Measurements from ENCODE around the gene RND2.
"Not testable (repeated sequence)": the region's sequence is repeated elsewhere in the genome, so short reads cannot be mapped to it uniquely, and the experiment has no call there.

RND2 gene

DNA sequence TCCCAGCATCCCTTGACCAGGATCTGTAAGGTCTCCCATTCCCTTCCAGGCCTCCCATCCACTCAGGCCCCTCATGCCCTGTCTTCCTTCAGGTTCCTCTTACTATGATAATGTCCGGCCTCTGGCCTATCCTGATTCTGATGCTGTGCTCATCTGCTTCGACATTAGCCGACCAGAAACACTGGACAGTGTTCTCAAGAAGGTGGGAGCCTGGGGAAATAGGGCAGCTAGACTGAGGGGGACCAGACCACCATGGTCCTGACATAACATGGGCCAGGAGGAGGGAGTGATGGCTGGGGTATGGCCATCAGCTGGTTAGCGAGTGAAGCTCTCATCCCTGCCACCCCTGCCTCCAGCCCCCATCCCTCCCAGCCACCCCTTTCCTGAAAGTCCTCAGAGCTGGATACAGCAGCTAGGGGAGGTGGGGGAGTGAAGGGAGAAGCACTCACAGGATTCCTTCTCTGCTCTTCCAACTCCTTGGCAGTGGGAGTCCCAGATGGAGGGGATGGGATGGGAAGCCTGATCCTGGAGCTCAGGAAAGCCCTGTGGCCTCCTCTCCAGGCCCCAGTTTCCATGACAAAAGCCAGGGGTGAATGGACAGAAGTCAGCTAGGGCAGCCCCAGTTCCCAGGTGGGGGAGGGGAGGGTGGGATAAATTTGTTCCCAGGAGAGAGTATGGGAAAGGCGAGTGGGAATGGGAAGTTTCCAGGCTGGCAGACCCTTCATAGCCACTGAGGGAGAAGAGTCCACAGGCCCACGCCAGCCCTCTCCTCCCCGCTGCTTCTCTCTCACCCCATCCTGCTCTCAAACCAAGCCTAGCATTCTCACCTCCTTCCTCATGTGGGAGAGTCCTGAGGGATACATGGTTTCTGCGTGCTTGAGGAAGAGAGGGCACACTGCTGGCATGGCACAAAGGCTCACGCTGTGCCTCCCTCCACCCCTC lies 2.3 kb downstream of the RND2 start:
- no peak for DNase-seq

DNA sequence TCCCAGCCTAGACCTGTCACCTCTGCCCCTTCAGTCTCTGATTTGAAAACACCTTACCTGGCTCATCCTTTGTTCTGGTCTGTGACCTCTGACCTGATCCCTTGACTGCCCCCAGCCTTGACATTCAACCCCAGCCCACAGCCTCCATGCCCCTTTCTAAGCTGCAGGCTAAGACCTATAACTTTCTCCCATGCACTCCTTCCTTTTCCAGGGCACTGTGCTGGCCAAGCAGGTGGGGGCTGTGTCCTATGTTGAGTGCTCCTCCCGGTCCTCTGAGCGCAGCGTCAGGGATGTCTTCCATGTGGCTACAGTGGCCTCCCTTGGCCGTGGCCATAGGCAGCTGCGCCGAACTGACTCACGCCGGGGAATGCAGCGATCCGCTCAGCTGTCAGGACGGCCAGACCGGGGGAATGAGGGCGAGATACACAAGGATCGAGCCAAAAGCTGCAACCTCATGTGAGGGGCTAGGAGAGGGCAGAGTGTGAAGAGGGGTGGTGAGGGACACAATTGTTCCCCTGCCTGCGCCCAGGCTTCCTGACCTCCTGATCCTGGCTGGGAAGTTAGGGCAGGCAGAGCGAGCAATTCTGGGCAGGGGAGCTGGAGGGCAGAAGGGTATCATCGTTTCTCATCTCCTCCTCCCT lies 3.3 kb downstream of the RND2 start:
- no peak for DNase-seq

DNA sequence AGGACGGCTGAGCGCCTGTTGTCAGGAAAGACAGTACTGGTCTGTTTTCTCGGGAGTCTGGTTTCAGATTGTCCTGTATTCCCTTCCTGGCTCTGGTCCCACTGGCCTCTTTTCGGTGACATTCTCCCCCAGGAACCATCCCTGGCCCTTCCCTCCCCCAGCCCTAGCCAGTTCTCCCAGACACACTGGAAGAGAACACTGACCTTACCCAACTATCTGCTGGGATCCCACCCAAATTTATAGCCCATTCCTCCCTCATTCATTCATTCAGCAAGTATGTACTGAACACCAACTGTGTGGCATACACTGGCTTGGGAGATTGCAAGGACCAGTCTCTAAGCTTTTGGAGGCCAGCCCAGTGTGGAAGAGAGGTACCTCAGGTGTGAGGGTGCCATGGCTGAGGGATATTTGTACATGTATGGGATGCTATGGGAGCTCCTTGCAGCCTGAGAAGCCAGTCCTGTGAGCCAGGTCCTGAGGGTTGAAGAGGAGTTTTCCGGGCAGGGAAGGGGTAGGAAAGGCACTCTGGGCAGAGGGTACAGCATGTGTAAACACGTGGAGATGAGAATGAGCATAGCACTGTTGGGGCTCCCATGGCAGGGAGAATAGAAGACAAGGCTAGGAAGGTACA lies 5.2 kb downstream of the RND2 start:
- DNase-seq: no peak

DNA sequence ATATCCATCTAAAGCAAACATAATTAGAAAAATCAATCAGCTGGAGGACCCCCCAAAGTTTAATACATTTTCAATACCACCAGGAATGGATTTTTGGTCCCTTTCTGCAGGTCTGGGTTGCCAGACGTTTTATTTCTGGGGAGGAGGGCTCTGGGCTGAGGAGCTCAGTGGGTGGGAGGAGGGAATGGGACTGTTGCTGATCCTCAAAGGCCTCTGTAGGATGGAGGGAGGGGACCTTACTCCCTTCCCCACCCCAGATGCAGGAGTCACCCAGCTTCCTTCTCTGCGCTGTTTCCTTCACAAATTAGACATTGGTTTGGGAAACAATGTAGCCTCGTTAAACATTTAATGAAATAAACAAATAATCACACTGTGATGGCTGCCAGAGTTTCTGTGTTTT lies 6.6 kb downstream of the RND2 start:
- no peak for DNase-seq

DNA sequence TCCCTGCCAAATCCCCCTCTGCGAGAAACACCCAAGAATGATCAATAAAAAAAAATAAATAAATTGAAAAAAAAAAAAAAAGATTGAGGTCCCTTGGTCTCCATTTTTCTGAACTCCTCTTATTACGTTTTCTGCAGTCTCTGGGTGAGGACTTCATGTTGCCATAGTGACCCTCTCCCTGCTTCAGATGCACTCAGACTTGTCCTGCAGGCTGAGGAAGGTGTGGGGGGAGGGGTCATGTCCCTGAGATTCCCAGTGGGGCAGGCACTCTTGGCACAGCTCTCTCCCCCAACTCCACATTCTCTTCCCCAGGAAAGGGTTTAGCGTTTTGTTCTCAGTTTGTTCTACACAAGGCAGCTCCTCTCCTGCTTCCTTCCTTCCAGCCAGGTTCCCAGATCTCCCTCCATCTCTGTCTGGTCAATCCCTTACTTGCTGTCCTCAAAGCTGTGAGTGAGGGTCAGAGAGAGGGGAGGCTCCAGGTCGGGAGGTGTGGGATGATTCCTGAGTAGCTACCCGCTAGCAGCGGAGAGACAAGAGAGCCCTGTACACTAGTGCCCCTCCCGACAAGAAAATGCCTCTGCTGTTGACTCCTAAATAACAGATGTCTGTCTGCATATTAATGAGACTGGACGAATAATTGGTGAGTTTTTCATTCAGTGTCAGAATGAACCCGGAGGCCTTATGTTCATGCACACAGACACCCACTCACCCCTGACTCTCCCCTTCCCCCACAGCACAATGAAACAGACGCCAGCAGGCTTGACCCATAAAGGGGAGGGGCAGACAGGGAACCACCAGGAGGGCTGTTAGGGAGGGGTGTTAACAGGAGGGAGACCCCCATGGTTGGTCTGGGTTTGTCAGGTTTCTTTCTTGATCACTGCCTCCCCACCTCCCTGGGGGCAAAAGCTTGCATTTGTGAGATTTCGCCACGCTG lies 9.2 kb downstream of the RND2 start:
- DNase-seq: peak in 1 of 2 donors; percentile 32

DNA sequence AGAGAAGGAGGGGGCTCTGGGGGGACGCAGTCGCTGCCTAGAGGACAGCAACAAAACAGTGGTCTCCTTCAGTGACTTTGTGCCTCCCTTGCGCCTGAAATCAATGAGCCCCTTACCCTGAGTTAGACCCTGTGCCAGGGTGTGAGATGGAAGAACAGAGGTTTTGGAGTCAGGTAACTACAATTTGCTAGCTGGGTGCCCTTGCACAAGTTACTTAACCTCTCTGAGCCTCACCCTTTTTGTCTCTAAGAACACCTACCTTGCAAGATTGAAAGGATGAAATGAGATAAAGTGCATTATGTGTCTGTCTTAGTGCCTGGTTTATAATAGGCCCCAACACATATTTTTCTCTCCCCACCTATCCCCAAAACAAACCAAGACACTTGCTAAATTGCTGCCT lies 9.9 kb downstream of the RND2 start:
- DNase-seq: no peak

DNA sequence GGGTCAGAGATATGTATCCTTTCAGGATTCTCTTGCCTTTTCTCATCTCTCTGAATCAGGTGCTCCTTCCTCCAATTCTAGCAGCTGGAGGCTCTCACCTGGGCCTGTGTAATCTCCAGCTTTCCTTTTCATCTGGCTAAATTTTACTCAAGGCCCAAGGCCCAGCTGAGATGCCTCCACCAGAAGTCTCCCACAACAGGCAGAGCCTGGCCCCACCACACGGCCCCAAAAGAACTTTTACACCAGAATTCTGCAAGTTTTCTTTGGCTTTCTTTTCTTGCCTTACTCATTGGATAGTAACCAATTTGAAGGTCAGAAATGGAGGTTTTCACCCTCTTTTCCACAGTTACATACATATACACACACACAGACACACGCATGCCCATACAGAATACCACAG lies 14.6 kb downstream of the RND2 start:
- DNase-seq: no peak

DNA sequence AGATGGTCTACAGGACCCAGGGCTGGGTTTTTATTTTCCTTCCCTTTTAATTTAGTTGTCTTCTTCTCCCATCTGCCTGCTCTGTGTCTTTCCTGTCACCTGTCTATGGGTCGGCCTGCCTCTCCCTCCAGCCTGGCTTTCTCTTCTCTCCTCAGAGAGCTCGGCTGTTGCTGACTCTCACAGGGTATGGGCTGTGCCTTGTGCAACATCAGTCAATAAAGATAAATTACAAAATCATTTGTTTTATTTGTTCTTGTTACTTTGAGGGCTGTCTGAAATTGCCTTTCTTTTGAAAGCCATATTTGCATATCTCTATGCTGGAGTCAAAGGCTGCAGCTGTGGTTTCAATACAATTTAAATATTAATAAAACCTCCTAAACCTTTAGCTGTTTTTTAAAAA lies 15.6 kb downstream of the RND2 start:
- DNase-seq: no peak

DNA sequence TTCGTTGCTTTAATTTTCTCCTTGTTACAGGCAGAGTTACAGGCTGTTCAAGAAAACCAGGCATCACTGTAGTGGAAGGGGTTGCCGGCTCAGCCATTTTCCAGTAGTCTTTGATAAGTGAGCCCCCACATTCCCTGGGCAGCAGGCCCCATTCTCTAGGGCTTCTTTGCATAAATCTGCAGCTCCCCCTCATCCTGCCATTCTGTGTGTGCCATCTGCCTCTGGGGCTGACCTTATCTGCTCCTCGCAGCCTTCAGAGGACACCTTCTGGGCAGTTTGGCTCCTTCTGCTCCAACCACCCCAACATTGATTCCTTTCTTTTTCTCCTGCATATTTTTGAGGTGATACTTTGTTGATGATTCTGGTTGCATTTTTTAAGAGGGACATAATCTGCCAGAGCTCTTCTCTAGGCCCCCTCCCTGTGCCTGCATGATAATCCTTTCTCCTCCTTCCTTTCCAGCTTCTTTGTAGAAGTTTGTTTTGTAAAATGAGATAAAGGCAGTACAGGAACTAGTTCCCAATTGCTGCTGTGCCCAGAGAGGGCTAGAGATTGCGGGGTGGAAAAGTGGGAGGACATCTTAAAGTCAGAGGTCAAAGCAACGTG lies 17.1 kb downstream of the RND2 start:
- DNase-seq: no peak

DNA sequence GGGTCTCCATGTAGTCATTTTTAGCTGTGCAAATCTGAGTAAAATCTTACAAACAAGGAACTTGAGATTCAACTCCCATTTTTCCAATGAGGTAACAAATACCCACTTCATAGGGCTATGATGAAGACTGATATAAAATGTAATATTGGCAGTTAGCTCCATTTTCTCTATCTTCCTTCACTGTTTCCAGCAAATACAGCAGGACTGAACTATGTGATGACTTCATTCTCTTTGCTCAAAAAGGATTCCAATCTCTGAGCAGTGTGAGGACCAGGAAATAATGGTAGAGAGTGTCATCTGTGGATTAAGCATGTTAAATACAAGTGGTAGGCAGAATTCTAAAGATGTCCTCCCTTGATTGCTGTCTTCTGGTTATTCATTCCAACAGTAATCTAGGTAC lies 18.3 kb downstream of the RND2 start:
- DNase-seq: no peak

DNA sequence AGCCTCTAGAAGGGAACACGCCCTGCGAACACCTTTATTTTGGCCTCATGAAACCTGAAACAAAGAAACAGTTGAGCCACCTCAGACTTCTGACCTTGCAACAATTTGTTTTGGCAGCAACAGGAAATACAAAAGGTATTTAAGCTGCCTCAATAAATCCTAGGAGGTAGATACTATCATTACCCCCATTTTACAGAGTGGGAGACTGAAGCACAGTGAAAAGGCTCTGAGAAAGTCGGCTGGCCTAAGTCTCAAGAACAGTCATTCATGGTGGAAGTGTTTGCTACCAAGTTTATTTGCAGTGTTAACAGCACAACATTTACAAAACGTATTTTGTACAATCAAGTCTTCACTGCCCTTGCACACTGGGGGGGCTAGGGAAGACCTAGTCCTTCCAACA lies 19.0 kb downstream of the RND2 start:
- no peak for DNase-seq

DNA sequence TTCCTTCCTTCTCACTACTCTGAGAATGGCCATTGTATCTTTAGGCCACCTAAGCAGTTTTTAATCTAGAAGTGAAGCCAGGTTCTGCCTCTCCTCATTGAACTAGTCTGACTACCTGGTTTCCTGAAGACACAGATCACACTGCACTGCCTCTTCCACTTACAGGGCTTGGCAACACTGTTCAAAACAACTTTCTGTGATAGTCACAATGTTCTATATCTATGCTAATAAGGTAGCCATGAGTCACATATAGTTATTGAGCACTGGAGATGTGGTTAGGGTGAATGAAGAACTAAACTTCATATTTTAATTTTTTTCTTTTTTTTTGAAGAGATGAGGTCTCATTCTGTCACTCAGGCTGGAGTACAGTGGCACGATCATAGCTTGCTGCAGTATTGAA lies 26.9 kb downstream of the RND2 start:
- no peak for DNase-seq

DNA sequence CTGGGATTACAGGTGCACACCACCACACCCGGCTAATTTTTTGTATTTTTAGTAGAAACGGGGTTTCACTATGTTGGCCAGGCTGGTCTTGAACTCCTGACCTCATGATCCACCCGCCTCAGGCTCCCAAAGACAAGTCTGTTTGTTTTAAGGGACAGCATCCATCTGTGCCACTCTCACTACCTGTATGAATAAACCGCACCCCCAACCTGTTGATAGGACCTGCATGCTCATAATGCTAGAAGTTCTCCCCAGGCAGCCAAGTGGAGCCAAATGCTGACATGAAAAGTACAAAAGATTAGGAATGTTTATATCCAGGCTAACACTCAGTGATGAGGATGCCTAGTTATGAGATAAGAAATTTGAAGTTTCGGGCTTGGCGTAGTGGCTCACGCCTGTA lies 28.0 kb downstream of the RND2 start:
- DNase-seq: not testable (repeated sequence)

DNA sequence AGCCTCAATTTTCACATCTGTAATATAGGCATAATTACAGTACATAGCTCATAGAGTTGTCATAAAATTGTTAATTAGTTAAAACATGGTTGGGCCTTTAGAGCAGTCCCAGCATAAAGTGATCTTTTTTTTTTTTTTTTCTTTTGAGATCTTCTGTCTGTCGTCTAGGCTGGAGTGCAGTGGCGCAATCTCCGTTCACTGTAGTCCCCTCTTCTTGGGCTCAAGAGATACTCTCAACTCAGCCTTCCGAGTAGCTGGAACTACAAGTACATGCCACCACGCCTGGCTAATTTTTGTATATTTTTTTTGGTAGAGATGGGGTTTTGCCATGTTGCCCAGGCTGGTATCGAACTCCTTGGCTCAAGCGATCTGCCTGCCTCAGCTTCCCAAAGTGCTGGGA lies 31.0 kb downstream of the RND2 start:
- no peak for DNase-seq

DNA sequence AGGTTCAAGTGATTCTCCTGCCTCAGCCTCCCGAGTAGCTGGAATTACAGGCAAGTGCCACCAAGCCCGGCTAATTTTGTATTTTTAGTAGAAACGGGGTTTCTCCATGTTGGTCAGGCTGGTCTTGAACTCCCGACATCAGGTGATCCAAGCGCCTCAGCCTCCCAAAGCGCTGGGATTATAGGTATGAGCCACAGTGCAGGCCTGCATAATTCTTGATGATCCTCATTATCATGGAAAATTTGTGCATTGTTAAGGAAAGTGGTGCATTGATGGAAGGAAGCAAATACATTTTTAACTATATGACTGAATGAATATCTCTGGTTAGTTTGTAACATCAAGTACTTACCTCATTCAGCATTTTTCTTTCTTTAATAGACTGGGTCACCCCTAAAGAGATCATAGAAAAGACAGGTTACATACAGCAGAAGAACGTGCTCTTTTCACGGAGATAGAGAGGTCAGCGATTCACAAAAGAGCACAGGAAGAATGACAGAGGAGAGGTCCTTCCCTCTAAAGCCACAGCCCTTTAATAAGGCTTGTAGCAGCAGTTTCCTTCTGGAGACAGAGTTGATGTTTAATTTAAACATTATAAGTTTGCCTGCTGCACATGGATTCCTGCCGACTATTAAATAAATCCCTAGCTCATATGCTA lies 38.1 kb downstream of the RND2 start:
- no peak for DNase-seq

DNA sequence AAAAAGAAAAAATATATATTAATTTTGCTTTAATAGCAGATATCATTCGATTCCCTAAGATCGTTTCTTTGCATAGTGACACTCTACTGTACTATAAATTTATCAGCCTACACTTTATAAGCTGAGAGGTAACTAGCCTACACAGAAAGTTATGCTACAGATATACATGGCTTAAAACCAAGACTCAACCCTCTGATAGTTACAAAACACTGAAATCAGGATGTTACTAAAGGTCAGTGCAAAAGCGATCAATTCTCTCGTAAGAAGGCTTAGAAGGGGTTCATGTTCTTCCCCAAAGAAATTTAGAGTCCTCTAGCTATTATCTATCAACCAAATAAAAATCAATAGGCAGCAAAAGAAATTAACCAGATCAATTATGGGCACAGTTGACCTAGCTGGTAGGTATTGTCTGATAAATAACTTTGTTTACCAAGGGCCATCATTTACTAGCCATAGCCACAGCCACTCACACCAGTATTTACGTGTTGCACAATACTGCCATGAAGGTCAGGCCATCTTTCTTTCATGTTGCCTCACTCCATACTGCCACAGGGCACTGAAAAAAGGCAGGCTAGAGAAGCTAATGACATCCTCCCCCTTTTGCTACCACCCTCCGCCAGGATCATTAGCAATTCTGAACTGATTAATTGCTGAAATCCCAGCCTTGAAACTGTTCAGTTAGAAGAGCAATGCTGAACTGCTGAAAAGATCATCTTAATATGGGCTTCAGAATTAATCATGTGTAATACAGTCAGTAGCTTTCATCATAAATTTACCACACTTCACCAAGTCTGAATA lies 43.7 kb downstream of the RND2 start:
- DNase-seq: no peak

DNA sequence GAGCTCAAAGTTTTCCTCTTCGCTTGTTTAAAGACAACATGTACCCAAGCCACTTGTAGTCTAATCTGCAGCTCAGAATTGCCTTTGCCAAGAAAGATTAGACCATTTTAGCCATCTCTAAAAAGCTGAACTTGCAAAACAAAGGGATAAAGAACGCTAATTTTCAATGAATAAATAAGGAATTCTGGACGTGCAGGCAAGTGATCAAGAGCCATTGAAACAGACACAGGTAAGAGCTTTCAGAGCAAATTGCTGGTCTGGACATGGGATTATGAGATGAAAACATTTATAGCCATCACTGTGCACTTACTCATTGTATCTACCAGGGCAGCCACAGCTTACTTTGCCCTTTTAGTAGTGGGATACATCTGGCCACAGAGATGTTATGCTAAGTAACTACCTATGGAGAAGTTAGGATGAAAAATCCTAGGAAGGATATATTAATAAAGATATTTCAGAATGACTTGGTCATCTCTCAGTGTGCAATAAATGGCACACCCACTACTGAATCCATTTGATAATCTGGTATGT lies 44.4 kb downstream of the RND2 start:
- DNase-seq: no peak

DNA sequence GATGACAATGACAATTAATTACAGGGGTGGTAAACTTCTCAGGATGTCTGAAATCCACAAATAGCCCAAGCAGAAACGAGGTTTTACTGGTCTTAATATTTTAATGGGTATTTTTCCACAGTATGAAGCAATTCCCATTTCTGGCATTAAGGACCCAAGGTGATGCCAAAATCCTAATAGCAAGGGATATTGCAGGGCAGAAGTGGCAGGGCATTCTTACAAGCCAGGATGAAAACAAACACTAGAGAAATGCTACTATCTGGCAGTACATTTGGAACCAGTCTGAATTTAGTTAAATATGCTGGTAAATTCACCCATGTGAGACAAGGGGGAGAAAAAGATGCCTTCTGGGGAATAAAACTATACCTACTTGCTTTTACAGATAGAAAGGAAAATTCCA lies 45.2 kb downstream of the RND2 start:
- no peak for DNase-seq

DNA sequence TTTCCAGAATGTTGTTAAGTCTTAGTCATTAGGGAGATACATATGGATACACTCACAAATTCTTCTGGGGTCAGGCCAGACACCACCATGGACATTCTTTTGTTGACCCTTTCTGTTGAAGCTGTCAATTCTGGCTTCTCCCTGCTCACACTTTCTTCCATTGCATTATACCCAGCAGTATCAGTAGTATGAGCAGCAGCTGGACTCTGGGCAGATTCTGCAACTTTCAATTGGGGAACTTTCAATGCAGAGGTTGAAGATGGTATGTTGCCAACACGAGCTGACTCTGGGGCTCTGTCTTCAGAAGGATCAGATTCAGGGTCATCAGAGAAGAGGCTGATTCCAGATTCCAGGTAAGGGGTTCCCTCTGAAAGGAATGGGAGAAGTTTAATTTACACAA lies 45.8 kb downstream of the RND2 start:
- no peak for DNase-seq

DNA sequence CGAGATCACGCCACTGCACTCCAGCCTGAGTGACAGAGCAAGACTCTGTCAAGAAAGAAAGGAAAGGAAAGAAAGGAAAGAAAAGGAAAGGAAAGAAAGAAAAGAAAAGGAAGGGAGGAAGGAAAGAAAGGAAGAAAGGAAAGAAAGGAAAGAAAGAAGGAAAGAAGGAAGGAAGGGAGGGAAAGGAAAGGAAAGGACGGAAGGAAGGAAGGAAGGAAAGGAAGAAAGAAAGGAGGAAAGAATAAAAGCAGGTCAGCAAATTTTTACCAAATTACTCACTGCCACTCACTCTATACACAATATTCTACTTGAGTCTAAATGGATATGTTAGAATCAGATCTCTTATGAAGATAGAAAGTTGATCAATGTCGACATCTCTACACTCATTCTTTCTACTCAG lies 49.8 kb downstream of the RND2 start:
- DNase-seq: no peak

Data from hippocampal formation (tissue), 2 donors.